HG03196 (cell line): Measurements from ENCODE around the gene RIC3.

Experiments used
- ATAC-seq: cut with Tn5 transposase; IDR thresholded peaks from one replicate; pipeline ENCODE4 v1.9.1; 2021; ENCODE audit not compliant: unreplicated experiment

The RIC3 gene

GRCh38 chr11:8168485-8169257 lies at the start of gene RIC3:
TSS of gene RIC3 (minus strand) at chr11:8169025. CDS start at chr11:8168989, 36 bp downstream.
- ATAC-seq = peak; percentile 55

DNA sequence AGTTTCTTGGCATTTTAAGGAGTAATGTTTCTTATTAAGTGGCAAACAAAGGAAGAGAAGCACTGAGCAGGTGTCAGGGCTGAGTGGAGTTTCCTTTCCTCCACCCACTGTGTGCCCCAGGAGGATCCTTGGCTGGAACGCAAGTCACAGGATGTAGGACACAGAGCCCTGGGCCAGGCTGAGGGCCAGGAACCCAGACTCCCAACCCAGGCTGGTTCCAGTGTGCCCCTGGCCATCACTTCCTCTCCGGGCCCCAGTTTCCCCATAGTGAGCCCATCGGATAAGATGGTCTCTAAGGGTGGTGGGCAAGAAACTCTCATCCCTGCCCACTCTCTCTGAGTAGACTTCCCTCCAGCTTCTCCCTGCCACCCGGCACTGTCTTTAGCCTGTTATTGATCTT lies 49.6 kb upstream of the RIC3 start:
- no peak for ATAC-seq

GRCh38 chr11:8217926-8218325 lies 49.1 kb upstream of the RIC3 start:
- no peak for ATAC-seq

DNA sequence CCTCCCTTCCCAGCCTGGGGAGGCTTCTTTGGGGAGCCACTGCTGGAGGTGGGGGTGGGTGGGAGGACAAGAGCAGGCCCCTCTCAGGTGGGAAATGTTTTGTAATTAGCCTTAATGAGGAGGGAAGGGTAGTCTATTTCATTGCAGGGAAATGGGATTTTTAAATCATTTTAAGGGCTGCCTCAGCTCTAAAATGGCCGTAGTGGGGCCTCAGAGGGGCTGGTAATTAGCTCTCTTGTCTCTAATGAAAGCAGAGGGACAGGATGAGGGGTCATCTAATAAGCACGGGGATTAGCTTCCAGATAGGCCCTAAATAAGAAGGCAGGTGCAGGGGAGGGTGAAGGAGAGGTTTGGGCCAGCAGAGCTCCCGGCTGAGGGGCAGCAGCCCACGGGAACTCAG lies 48.3 kb upstream of the RIC3 start:
- no peak for ATAC-seq

- no peak for ATAC-seq
Observed at GRCh38 chr11:8213376-8213775, 44.6 kb upstream of the RIC3 start.

GRCh38 chr11:8209208-8209807 lies 40.5 kb upstream of the RIC3 start:
- no peak for ATAC-seq

DNA sequence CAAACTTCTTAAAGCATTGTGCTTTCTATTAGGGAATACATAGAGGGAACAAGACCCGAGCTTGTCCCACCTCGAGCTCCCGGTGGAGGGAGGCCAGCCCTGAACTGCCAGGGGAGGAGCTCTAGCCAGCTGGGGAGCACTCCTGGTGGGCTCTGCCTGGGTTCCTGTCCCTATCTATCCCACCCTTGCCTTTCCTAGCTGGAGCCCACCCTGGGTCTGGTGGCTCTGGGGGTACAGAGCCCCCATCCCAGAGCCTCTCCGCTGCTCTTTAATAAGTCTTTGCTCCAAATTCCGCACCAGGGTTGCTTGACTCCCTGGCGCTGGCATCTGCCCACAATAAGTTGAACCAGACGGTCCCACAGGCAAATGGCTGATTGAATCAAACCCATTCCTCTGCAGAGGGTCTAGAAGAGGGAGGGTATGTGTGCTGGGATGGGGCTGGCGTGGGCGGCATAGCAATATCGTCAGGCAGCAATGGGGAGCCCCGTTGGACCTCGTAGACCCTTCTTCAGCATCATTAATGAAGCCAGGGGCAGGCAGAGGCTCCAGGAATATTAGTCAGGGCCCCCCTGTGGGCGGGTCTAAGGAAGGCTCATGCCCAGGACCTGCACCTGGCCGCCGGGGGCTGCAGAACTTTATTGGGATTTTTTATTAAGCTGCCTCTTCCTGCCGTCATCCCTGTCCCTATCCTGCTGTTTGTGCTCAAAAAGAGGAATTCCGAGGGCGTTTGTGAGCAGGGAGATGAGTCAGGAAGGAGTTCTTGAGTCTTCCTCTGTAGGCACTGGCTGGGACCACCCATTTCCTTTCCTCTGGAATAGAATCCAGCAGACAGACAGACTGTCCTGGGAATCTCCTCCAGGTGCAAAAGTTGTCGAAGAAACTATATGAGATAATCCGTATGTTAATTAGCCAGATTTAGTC lies 38.5 kb upstream of the RIC3 start:
- no peak for ATAC-seq

- ATAC-seq = no peak
Observed at GRCh38 chr11:8206251-8207079, 37.6 kb upstream of the RIC3 start.

- ATAC-seq = no peak
Observed at GRCh38 chr11:8205566-8205965, 36.7 kb upstream of the RIC3 start.

DNA sequence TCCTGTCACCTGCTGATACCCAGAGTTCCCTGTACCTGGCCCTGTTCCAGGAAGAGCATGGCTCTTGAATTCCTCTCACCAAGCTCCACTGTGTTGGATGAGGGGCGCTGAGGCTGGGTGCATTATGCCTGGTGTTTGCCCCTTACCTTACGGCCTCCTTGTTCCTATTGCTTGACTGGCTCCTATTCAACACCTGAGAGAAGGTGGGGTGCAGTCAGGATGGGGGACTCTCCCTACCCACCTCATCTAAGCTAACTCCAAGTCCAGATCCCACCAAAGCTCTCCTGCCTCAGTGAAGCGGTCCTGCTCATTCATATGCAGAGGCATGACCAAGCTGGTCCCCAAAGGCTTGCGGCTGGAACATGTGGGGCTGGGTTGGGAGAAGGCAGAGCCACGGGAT lies 35.8 kb upstream of the RIC3 start:
- no peak for ATAC-seq

DNA sequence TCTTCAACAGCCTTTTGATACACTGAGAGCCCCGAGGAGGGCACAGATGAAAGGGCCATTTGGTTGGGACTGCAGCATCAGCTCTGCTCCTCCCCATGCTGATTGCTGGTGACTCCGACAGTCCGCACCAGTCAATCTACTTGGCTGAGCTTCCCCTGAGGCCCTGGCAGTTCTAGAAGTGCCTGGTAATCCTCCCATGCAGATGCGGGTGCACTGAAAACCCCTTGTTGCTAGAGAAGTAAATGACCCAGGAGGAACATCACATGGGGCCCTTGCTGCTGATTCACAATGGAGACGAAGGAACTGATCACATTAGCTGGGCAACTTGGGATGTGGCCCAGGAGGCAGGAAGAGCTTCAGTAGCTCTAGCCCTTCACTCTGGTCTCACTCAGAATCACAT lies 35.2 kb upstream of the RIC3 start:
- ATAC-seq = no peak

GRCh38 chr11:8203414-8203715 lies 34.5 kb upstream of the RIC3 start:
- no peak for ATAC-seq

- no peak for ATAC-seq
Observed at GRCh38 chr11:8202516-8203413, 33.9 kb upstream of the RIC3 start.

DNA sequence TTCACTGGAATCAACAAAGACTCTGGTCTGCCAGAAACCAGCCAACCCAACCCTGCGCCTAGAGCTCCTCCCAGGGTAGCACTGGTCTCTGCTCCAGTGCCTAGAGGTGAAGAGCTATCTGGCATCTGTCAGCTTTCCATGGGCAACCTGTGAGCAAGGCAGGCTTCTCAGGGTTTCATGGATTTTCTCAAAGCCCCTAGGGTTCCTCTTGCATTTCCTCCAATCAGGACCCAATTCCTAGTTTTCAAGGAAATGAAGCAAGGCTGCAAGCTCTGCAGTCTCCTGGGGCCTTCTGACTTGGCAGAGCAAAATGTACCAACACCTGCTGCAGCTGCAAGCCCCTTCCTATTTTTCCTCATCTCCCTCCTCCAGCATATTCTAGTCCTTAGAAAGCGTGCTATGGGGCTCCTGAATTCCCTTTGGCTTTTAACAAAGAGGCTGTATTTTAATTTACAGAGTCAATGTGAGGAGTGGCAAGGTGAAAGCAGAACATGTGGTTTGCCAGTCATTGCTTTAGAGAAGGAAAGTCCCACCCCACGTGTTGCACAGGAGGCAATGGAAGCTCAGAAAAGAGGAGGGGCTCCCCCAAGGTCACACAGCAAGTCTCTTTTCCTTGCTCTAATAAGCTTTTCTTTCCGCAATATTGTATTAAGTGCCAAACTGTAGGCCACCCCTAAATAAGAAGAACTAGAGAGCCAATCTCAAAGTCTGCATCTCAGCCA lies 33.0 kb upstream of the RIC3 start:
- peak; percentile 53 for ATAC-seq

- no peak for ATAC-seq
Observed at GRCh38 chr11:8199676-8200075, 30.9 kb upstream of the RIC3 start.

DNA sequence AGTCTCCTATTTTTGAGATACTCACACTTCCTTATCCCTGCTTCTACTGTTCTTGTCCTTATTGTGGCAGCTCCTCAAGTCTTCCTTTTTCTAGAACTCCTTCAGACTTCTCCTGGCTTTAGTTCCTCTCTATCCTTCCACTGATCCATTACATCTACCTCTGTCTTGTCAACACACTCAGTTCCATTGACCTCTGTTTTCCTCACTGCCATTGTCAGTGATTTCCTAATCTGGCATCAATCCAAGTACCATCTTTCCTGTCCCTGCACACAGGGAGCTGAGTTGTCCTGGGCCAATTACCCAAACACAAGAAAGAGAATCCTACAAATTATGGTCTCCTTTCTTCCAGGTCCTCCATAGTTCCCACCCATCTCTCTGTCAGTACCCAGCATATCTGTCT lies 27.9 kb upstream of the RIC3 start:
- no peak for ATAC-seq

- no peak for ATAC-seq
Observed at GRCh38 chr11:8194956-8195355, 26.1 kb upstream of the RIC3 start.

DNA sequence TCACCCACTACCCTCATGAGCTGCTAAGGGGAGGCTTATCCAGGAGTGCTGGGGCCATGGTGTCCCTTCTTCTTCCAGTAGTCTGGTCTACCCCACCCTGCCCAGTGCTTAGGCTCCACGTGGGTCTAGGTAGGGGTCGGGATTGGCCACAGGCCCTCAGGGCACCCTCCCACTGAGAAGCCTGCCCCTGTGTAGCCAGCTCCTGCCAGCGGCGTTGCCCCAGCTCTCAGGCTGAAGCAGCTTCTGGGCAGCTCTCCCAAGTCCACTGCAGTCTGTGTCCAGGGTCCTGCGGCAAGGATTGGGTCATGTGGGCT lies 24.0 kb upstream of the RIC3 start:
- ATAC-seq = no peak

DNA sequence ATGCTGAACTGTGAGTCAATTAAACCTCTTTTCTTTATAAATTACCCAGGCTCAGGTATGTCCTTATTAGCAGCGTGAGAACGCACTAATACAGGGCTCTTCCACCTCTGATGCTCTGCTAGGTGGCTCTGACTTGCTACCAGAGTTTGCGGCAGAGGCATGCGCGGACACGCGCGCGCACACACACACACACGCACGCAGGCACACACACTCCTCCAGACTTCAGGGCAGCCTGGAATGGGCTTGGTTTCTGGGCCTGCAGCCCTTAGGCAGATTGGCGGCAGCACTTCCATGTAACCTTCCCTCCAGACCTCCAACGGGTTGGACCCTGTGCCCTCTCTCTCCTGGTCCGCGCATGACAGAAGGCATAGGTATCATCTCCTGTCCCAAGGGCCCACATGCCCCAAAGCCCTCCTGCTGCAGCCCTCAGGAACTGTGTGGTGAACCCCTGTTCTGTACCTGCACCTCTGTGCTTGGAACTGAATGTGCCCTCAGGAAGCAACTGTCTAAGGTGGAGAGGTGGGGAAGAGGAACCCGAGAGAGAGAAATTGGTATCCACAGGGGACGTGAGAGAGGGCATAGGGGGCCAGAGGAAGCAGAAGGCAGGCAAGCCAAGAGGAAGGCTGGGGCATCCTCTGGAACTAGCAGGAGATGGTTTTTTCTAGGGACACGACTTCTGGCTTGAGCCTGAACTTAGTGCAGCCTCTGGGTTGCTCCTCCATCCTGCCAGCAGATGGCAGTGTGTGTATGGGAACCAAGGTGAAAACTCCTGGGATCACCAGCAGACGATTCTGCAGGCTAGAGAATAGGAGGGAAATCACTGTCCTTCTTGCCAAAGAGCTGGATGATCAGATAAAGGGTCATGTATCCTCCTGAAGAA lies 23.4 kb upstream of the RIC3 start:
- peak; percentile 59 for ATAC-seq
